ENCODE results near the gene ATG101.

DNA sequence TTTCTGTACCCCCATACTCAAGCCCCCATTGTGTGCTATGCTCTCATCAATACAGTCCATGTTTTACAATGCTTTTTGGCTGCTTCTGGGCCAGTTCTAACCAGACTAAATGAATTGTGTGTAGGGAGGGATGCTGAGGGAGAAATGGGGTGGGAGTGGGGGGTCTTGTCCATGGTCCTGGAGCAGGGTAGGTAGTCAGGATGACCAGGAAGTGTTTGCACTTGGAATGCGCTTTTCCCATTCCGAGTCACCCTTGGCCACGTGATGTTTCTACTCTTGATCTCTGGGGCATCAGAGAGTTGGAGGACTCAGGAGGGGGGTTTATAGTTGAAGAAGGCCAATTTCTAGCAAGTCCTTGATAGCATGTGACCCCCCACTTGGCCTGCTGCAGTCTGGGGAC, 8.5 kb downstream of the ATG101 start:
- TF ChIP-seq, protein P1, sequence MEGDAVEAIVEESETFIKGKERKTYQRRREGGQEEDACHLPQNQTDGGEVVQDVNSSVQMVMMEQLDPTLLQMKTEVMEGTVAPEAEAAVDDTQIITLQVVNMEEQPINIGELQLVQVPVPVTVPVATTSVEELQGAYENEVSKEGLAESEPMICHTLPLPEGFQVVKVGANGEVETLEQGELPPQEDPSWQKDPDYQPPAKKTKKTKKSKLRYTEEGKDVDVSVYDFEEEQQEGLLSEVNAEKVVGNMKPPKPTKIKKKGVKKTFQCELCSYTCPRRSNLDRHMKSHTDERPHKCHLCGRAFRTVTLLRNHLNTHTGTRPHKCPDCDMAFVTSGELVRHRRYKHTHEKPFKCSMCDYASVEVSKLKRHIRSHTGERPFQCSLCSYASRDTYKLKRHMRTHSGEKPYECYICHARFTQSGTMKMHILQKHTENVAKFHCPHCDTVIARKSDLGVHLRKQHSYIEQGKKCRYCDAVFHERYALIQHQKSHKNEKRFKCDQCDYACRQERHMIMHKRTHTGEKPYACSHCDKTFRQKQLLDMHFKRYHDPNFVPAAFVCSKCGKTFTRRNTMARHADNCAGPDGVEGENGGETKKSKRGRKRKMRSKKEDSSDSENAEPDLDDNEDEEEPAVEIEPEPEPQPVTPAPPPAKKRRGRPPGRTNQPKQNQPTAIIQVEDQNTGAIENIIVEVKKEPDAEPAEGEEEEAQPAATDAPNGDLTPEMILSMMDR (IDR thresholded peaks at IDR 0.05): no peak
- TF ChIP-seq POLR2A (IDR thresholded peaks at IDR 0.05): no peak
- TF ChIP-seq EP300 (IDR thresholded peaks at IDR 0.05): no peak
